Ovary (tissue), 3 donors: ENCODE measurements around the gene NT5C2.
"Not testable (repeated sequence)": the region's sequence is repeated elsewhere in the genome, so short reads cannot be mapped to it uniquely, and the experiment has no call there.

ENCODE experiments used
- EP300 ChIP-seq: sonication (generic); formaldehyde crosslinking; IDR thresholded peaks from one replicate; pipeline ENCODE4 v1.6.1; 2017; ENCODE audit warnings: antibody characterized with exemption
- POLR2A ChIP-seq: fragments of 450-650 bp; IDR thresholded peaks from one replicate; pipeline ENCODE4 v1.6.1; 2017; ENCODE audit warnings: antibody characterized with exemption, mild to moderate bottlenecking, moderate library complexity
- TF ChIP-seq, protein P1 (sequence below), 3 donors: fragments of 450-650 bp in 2 of 3; fragments of 200-600 bp in 1 of 3; IDR thresholded peaks; one replicate each; pipeline versions ENCODE4 v1.5.1 to v1.8.0; 2016 to 2022; ENCODE audit warnings: antibody characterized with exemption in 3 of 3, mild to moderate bottlenecking in 1 of 3
- donor health status: DM: no; HTN: no; CAD: no.

DNA sequence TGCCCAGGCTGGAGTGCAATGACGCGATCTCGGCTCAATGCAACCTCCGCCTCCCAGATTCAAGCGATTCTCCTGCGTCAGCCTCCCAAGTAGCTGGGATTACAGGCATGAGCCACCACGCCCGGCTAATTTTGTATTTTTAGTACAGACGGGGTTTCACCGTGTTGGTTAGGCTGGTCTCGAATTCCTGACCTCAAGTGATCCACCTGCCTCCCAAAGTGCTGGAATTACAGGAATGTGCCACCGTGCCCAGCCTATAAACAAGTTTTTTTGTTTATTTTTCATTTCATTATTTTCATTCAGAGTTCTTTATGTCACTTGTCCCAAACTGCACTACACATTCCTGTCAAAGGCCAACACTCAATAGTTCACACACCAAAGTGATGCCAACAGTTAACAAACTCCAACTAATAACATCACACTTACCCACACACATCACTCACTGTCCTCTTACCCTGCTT is 9.1 kb downstream of the NT5C2 start:
- TF ChIP-seq POLR2A, EP300: not testable (repeated sequence)
- TF ChIP-seq, protein P1, sequence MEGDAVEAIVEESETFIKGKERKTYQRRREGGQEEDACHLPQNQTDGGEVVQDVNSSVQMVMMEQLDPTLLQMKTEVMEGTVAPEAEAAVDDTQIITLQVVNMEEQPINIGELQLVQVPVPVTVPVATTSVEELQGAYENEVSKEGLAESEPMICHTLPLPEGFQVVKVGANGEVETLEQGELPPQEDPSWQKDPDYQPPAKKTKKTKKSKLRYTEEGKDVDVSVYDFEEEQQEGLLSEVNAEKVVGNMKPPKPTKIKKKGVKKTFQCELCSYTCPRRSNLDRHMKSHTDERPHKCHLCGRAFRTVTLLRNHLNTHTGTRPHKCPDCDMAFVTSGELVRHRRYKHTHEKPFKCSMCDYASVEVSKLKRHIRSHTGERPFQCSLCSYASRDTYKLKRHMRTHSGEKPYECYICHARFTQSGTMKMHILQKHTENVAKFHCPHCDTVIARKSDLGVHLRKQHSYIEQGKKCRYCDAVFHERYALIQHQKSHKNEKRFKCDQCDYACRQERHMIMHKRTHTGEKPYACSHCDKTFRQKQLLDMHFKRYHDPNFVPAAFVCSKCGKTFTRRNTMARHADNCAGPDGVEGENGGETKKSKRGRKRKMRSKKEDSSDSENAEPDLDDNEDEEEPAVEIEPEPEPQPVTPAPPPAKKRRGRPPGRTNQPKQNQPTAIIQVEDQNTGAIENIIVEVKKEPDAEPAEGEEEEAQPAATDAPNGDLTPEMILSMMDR (IDR thresholded peaks at IDR 0.05): not testable (repeated sequence)
